NK-92 (cell line): ENCODE results near the gene CCNY.

Experiments used
- DNase-seq: peaks from one replicate; lab custom pipeline; 2025; ENCODE audit not compliant: unreplicated experiment; lab: John Stamatoyannopoulos, UW

Gene CCNY

GRCh38 chr10:35331894-35332640, 4.2 kb upstream of the CCNY start:
- DNase-seq = no peak

GRCh38 chr10:35334297-35334696, 2.0 kb upstream of the CCNY start:
- DNase-seq = no peak

GRCh38 chr10:35335133-35336083, 901 bp upstream of the CCNY start:
- no peak for DNase-seq

- DNase-seq = no peak
Measured at GRCh38 chr10:35336921-35337823, 863 bp downstream of the CCNY start.

GRCh38 chr10:35339942-35340341, 3.6 kb downstream of the CCNY start:
- DNase-seq = no peak

GRCh38 chr10:35340975-35341374, 4.7 kb downstream of the CCNY start:
- no peak for DNase-seq

GRCh38 chr10:35341521-35341920, 5.2 kb downstream of the CCNY start:
- no peak for DNase-seq

- DNase-seq = no peak
Measured at GRCh38 chr10:35342183-35342753, 6.0 kb downstream of the CCNY start.

- DNase-seq = no peak
Measured at GRCh38 chr10:35343739-35344138, 7.4 kb downstream of the CCNY start.

GRCh38 chr10:35345383-35345742, 9.1 kb downstream of the CCNY start:
- DNase-seq = no peak

- no peak for DNase-seq
Measured at GRCh38 chr10:35346248-35346647, 9.9 kb downstream of the CCNY start.

GRCh38 chr10:35347121-35347562, 10.8 kb downstream of the CCNY start:
- DNase-seq = no peak

- DNase-seq = no peak
Measured at GRCh38 chr10:35347899-35348608, 11.7 kb downstream of the CCNY start.

- no peak for DNase-seq
Measured at GRCh38 chr10:35348609-35349388, 12.5 kb downstream of the CCNY start.

- no peak for DNase-seq
Measured at GRCh38 chr10:35349389-35349915, 13.1 kb downstream of the CCNY start.

GRCh38 chr10:35351021-35351420, 14.7 kb downstream of the CCNY start:
- DNase-seq = no peak

- no peak for DNase-seq
Measured at GRCh38 chr10:35352097-35352496, 15.8 kb downstream of the CCNY start.

GRCh38 chr10:35352512-35352911, 16.2 kb downstream of the CCNY start:
- no peak for DNase-seq

GRCh38 chr10:35353395-35353794, 17.1 kb downstream of the CCNY start:
- no peak for DNase-seq
